Measurements from ENCODE around the gene LRRTM1.

DNA sequence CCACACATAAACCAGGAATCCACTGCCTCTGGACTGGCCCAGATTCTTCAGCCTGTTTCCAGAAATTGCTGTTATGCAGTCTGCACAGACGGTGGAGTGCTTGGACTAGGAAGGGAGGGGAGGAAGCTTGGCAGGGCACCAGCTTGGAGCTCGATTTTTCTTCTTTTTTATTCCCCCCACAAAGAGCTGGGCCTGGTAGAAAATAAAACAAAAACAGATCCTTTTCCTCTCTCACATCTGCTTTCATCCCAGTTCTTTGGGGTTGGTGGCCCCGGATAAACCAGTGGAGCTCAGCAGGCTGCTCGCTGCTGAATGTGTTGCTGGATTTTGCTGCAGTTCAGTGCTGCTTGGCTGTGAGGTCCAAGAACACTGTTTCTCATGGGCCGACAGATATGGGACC is 16.0 kb downstream of the LRRTM1 start:
- TF ChIP-seq TAF1 (IDR thresholded peaks at IDR 0.05; ENCODE audit: borderline replicate concordance, low read depth, low read length) (no peak), POLR2A (IDR thresholded peaks at IDR 0.05; ENCODE audit: low read depth, low read length) (no peak)
